Measurements from ENCODE around the gene ZMIZ1. TPM values are rescaled to one million over a fixed set of nuclear protein-coding genes. Genes with fewer than 3 reads are reported as not detected.

The ZMIZ1 gene
- polyA plus RNA-seq, 2 of the 4 experiments (the other 2 are of a cell fraction) = 8.1 to 30.3 TPM

- 78% methylated on average over 5 of the region's 6 CpGs for WGBS (ENCODE audit: missing lambda C conversion rate)
- ChIA-PET CTCF (interaction anchor here (0.6 to 13.7 kb wide), 18 partner anchors 12 to 914 kb away, joined by 3 to 121 read pairs (median 4); no protein-coding TSS in a partner anchor), POLR2A (interaction anchor here (1.3 to 1.4 kb wide), 2 partner anchors 18 to 153 kb away, joined by 3 to 4 read pairs; no protein-coding TSS in a partner anchor)
- H3K27ac ChIP-seq = peak overlapping the region; percentile 84 to 94
- H3K4me2 ChIP-seq = peak overlapping the region; percentile 68
- H3K9me3 ChIP-seq = no peaks in the 10 kb centered on the region
- H3K4me3 ChIP-seq = no peak overlapping the region
- FAIRE-seq (no peak), ATAC-seq (peak; percentile 9 to 23; a peak in 5 of 6 replicates), DNase-seq (ENCODE audit: low read depth in 1 of 2, low spot score in 1 of 2) (no peak)
- TF ChIP-seq, protein P1, sequence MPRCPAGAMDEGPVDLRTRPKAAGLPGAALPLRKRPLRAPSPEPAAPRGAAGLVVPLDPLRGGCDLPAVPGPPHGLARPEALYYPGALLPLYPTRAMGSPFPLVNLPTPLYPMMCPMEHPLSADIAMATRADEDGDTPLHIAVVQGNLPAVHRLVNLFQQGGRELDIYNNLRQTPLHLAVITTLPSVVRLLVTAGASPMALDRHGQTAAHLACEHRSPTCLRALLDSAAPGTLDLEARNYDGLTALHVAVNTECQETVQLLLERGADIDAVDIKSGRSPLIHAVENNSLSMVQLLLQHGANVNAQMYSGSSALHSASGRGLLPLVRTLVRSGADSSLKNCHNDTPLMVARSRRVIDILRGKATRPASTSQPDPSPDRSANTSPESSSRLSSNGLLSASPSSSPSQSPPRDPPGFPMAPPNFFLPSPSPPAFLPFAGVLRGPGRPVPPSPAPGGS (IDR thresholded peaks at IDR 0.05) = 0 out of 3 replicates have a peak, but pooled peaks have one; percentile 2
- TF ChIP-seq EHMT2 (IDR thresholded peaks at IDR 0.05; ENCODE audit: low read depth) = no peak
- peaks cover 84% of the 10 kb centered on the region for H3K4me1 ChIP-seq
Measured at GRCh38 chr10:79126351-79127080, 57.8 kb downstream of the ZMIZ1 start.

GRCh38 chr10:79127151-79127961 lies 58.6 kb downstream of the ZMIZ1 start:
- 0 out of 3 replicates have a peak overlapping the region, but pooled peaks have one; percentile 4 for H3K4me3 ChIP-seq
- ChIA-PET CTCF (interaction anchor here (0.8 to 13.7 kb wide), 19 partner anchors 12 to 1080 kb away, joined by 3 to 121 read pairs (median 4); no protein-coding TSS in a partner anchor), POLR2A (interaction anchor here (1.3 to 1.4 kb wide), 2 partner anchors 19 to 154 kb away, joined by 3 to 4 read pairs; no protein-coding TSS in a partner anchor)
- peak overlapping the region; percentile 68 for H3K4me2 ChIP-seq
- peak; percentile 95 to 98 for DNase-seq (ENCODE audit: low read depth in 1 of 2, low spot score in 1 of 2)
- peak; percentile 85 to 91 for ATAC-seq
- FAIRE-seq = no peak
- 4% methylated on average over 13 of the region's 16 CpGs for WGBS (ENCODE audit: missing lambda C conversion rate)
- no peaks in the 10 kb centered on the region for H3K9me3 ChIP-seq
- peaks cover 93% of the 10 kb centered on the region for H3K4me1 ChIP-seq
- H3K27ac ChIP-seq = peak overlapping the region; percentile 84 to 94
- TF ChIP-seq HEYL (CRISPR knock-in tag; IDR thresholded peaks at IDR 0.05) = no peak
- peak; percentile 16 to 50; a peak in 3 of 5 replicates for TF ChIP-seq EP300 (IDR thresholded peaks at IDR 0.05)
- peak; percentile 65 to 79; a peak in 4 of 5 replicates for TF ChIP-seq JUN (IDR thresholded peaks at IDR 0.05)
- TF ChIP-seq, protein P2, sequence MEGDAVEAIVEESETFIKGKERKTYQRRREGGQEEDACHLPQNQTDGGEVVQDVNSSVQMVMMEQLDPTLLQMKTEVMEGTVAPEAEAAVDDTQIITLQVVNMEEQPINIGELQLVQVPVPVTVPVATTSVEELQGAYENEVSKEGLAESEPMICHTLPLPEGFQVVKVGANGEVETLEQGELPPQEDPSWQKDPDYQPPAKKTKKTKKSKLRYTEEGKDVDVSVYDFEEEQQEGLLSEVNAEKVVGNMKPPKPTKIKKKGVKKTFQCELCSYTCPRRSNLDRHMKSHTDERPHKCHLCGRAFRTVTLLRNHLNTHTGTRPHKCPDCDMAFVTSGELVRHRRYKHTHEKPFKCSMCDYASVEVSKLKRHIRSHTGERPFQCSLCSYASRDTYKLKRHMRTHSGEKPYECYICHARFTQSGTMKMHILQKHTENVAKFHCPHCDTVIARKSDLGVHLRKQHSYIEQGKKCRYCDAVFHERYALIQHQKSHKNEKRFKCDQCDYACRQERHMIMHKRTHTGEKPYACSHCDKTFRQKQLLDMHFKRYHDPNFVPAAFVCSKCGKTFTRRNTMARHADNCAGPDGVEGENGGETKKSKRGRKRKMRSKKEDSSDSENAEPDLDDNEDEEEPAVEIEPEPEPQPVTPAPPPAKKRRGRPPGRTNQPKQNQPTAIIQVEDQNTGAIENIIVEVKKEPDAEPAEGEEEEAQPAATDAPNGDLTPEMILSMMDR (IDR thresholded peaks at IDR 0.05) = peak; percentile 19; the same call in 1 of the 3 replicates
- TF ChIP-seq FOSL2 (IDR thresholded peaks at IDR 0.05) = no peak
- 0 out of 2 replicates have a peak, but pooled peaks have one; percentile 27 for TF ChIP-seq FOSL2 (CRISPR knock-in tag; IDR thresholded peaks at IDR 0.05)
- no peak for TF ChIP-seq KDM1A (IDR thresholded peaks at IDR 0.05; ENCODE audit: low read depth)
- no peak for TF ChIP-seq RCOR1 (IDR thresholded peaks at IDR 0.05; ENCODE audit: low read depth, low read length)
- TF ChIP-seq, protein P3, sequence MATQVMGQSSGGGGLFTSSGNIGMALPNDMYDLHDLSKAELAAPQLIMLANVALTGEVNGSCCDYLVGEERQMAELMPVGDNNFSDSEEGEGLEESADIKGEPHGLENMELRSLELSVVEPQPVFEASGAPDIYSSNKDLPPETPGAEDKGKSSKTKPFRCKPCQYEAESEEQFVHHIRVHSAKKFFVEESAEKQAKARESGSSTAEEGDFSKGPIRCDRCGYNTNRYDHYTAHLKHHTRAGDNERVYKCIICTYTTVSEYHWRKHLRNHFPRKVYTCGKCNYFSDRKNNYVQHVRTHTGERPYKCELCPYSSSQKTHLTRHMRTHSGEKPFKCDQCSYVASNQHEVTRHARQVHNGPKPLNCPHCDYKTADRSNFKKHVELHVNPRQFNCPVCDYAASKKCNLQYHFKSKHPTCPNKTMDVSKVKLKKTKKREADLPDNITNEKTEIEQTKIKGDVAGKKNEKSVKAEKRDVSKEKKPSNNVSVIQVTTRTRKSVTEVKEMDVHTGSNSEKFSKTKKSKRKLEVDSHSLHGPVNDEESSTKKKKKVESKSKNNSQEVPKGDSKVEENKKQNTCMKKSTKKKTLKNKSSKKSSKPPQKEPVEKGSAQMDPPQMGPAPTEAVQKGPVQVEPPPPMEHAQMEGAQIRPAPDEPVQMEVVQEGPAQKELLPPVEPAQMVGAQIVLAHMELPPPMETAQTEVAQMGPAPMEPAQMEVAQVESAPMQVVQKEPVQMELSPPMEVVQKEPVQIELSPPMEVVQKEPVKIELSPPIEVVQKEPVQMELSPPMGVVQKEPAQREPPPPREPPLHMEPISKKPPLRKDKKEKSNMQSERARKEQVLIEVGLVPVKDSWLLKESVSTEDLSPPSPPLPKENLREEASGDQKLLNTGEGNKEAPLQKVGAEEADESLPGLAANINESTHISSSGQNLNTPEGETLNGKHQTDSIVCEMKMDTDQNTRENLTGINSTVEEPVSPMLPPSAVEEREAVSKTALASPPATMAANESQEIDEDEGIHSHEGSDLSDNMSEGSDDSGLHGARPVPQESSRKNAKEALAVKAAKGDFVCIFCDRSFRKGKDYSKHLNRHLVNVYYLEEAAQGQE (IDR thresholded peaks at IDR 0.05) = peak; percentile 76
- no peak for TF ChIP-seq HOXB5 (CRISPR knock-in tag; IDR thresholded peaks at IDR 0.05)
- TF ChIP-seq RARB (CRISPR knock-in tag; IDR thresholded peaks at IDR 0.05) = no peak
- no peak for TF ChIP-seq BHLHE40 (IDR thresholded peaks at IDR 0.05; ENCODE audit: low read depth, low read length)
- TF ChIP-seq, protein P1 (IDR thresholded peaks at IDR 0.05) = peak; percentile 54; the same call in 1 of the 3 replicates
- TF ChIP-seq PBX3 (IDR thresholded peaks at IDR 0.05) = peak; percentile 50; the same call in 1 of the 2 replicates
- no peak for TF ChIP-seq ZSCAN20 (CRISPR knock-in tag; IDR thresholded peaks at IDR 0.05)
- peak; percentile 49; the same call in 1 of the 2 replicates for TF ChIP-seq JUNB (IDR thresholded peaks at IDR 0.05)
- no peak for TF ChIP-seq RNF2 (IDR thresholded peaks at IDR 0.05; ENCODE audit: borderline replicate concordance, low read depth)
- no peak for TF ChIP-seq CHD4 (IDR thresholded peaks at IDR 0.05; ENCODE audit: borderline replicate concordance)
- no peak for TF ChIP-seq POLR2AphosphoS2 (conservative IDR thresholded peaks at IDR 0.05; ENCODE audit: low read length)
- no peak for TF ChIP-seq ZFP36 (IDR thresholded peaks at IDR 0.05; ENCODE audit: borderline replicate concordance, partially characterized antibody)
- no peak for TF ChIP-seq POLR2A (IDR thresholded peaks at IDR 0.05; ENCODE audit: low read length)
- no peak for TF ChIP-seq NFE2L2 (conservative IDR thresholded peaks at IDR 0.05; ENCODE audit: low read length)
- TF ChIP-seq RAD21 (conservative IDR thresholded peaks at IDR 0.05 in 1 of 2, IDR thresholded peaks at IDR 0.05 in 1 of 2) = peak; percentile 31 to 61; a peak in 4 of 5 replicates
- no peak for TF ChIP-seq MAFK (IDR thresholded peaks at IDR 0.05; ENCODE audit: partially characterized antibody)
